ENCODE results near the gene FGD4. TPM values are rescaled to one million over a fixed set of nuclear protein-coding genes. Genes with fewer than 3 reads are reported as not detected.

The FGD4 gene
- total RNA-seq, 2 experiments from 2014 or later, result 0.61 to 0.76 TPM

DNA sequence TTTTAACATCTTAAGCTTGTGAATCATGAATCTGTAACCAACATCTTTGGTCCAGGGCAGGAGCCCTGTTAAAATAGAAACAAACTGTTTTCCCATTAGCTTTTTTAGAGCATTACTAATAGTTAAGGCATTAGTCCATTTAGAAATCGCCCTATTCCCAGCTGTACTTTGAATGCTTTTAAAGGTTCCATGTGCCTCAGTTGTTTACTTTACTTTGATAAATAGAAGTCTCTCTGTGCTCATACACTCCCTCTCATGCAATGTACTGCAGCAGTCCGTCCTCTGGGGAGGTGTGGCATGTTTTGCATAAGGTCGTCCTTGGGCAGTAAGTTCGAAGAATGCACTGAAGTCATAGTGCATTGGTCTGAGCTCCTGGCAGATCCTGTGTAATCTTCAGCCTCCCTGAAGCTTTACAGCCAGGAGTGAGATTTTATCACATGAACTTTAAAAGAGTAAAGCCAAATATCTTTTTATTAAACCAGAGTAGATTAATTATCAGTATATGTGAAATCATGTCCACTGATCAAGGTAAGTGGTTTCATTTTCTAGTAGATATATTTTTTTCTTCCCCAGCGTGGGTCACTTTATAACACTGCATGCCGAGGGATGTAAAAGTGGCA is 134.7 kb downstream of the FGD4 start:
- CTCF ChIA-PET, result no interaction called here
- Mint-ChIP-seq H3K9me3 (ENCODE audit: low read depth) (no peaks in the 10 kb centered on the region), H3K4me3 (no peak overlapping the region), H3K27me3 (peaks cover 25% of the 10 kb centered on the region), H3K4me1 (peaks cover 3% of the 10 kb centered on the region), H3K27ac (no peak overlapping the region), H3K36me3 (no peaks in the 10 kb centered on the region)
- ATAC-seq (no peak), DNase-seq (no peak)

DNA sequence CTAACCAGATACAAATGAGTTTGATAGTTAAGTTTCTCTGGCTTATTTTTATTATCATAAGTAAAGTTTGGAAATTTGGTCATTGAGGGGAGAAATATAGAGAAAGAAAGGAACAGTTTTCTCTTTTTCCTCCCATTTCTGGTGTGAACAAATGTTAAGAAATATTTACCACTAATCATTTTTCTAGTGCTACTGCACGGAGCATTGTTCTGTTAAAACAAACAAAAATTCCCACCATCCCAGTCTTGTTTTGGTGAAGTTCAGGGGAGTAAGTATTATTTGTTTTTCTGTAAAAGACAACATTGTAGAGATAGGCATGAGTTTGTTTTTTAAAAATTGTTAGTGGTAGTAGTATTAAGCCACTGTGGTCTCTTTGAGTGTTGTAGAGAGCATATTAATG is 135.3 kb downstream of the FGD4 start:
- H3K36me3 Mint-ChIP-seq, result no peaks in the 10 kb centered on the region
- H3K4me3 Mint-ChIP-seq, result no peak overlapping the region
- CTCF ChIA-PET, result no interaction called here
- DNase-seq (no peak), ATAC-seq (no peak)
- no peak overlapping the region for H3K27ac Mint-ChIP-seq
- no peaks in the 10 kb centered on the region for H3K9me3 Mint-ChIP-seq (ENCODE audit: low read depth)
- peaks cover 25% of the 10 kb centered on the region for H3K27me3 Mint-ChIP-seq
- H3K4me1 Mint-ChIP-seq, result peaks cover 3% of the 10 kb centered on the region

DNA sequence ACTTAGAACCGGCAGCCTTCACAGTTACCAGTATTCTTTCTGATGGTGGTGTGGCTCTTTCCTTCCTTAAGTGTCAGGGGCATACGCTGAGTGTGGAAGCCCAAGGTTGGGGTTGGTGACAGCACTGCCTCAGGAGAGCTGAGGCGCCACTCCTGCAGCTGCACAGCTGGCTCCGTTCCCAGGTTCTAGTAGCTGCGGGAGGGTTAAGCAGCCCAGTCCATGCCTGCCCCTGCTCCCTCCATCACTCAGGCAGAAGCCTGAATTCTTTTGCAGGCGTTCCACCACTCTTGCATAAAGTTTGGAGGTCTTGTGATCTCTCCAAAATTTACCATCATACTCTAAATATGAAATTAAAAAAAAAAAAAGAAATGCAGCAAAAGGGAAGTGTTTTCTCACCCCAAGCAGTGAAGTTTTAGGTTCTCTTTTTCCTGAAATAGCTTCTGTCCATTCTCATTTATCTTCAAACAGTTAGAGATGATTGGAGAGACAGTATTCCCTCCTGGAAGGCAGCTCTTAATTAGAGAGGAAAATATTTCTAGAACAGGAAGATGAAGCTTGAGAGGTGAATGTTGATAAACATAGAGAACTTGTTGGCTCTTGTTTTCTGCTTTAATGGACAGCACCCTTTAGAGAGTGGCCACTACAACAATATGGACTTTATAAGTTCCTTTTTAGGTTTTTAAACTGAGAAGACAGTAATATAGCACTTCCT is 136.1 kb downstream of the FGD4 start:
- ATAC-seq (no peak), DNase-seq (no peak)
- H3K9me3 Mint-ChIP-seq (ENCODE audit: low read depth), result no peaks in the 10 kb centered on the region
- H3K4me3 Mint-ChIP-seq, result no peak overlapping the region
- H3K4me1 Mint-ChIP-seq, result peaks cover 3% of the 10 kb centered on the region
- no peak overlapping the region for H3K27ac Mint-ChIP-seq
- H3K36me3 Mint-ChIP-seq, result no peaks in the 10 kb centered on the region
- CTCF ChIA-PET, result no interaction called here
- H3K27me3 Mint-ChIP-seq, result peaks cover 25% of the 10 kb centered on the region

DNA sequence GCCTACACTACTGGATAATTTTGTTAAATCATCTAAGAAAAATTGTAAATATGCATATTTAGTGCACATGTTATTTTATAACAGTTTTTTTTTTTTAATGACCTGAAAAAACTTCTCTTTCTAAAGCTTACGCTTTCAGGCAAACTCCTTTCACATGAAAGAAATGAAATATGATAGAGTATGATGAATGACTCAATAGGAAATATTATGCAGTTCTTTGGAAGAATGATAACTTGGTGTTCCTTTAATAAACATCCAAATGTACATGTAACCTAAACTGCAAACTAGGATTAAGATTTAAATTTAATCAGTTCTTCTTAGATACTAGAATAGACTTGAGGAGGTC is 136.6 kb downstream of the FGD4 start:
- CTCF ChIA-PET, result no interaction called here
- H3K27me3 Mint-ChIP-seq, result peaks cover 25% of the 10 kb centered on the region
- H3K27ac Mint-ChIP-seq, result no peak overlapping the region
- H3K36me3 Mint-ChIP-seq, result no peaks in the 10 kb centered on the region
- H3K4me1 Mint-ChIP-seq, result peaks cover 3% of the 10 kb centered on the region
- ATAC-seq, result no peak
- no peaks in the 10 kb centered on the region for H3K9me3 Mint-ChIP-seq (ENCODE audit: low read depth)
- no peak for DNase-seq
- H3K4me3 Mint-ChIP-seq, result no peak overlapping the region

DNA sequence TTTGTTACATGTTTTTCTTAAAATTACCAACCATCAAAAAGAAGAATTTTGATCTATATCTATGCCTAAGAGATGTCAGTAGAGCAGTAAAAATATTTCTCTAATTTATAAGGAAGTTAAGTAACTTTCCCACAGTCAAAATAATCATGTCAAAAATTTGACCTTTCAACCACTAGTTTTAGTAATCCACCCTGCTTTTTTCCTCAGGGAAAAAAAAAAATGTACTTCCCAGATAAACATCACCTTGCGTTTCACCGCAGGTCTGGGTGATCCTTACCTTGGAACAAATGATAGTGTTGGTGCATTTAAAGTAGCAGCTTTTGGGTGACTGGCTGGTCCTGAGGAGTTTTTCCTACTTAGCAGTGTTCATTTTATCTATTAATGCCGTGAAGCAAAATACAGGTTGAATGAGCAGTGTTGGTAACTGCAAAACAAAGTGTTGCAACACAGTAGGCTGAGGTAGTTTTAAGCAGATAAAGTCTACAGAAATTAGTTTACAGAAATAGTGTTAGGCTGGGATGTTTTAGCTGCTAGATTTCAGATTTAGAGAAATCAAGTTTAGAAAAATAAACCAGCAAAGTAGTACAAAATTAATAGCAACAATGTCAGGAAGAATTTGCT is 142.5 kb downstream of the FGD4 start:
- Mint-ChIP-seq H3K9me3 (ENCODE audit: low read depth) (no peaks in the 10 kb centered on the region), H3K4me3 (no peak overlapping the region), H3K4me1 (no peaks in the 10 kb centered on the region), H3K27ac (no peak overlapping the region), H3K27me3 (peaks cover 15% of the 10 kb centered on the region), H3K36me3 (no peaks in the 10 kb centered on the region)
- DNase-seq, result no peak
- CTCF ChIA-PET, result interaction anchor here (1.2 kb wide), 2 partner anchors 15 to 47 kb away, joined by 3 read pairs; no protein-coding TSS in a partner anchor
- no peak for ATAC-seq

DNA sequence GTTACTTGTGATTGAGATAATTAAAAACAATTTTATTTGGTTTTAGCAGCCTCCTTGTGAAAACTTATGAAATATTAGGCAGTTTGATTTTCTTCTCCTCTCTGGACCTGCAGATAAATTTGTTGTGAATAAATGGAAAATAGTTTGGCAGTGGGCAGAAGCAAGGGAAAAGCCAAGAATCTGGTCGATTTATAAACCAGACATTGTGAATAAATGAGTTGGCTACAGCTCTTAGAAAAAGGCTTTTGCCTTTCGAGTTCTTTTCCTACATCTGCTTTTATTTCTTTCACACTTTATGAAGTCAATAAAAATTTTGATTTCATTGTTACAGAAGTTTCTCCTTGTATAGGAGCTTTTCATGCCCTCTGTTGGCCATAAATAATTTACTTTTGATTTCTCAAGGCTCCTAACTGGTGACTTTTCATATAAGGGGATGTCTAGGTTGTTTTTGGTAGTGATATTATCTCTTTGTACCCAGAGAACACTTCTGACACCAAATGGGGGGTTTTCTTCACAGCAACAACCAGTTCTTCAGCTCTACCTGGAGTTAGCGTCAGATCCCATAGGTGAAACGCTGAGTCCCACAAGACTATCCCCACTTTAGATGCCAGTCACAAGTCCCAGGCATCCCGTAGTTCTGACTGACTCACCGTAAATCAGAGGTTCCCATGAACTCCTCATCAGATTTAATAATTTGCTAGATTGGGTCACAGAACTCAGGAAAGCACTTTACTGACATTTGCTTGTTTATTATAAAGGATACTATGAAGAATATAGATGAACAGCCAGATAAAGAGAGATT is 143.3 kb downstream of the FGD4 start:
- H3K27ac Mint-ChIP-seq, result no peak overlapping the region
- DNase-seq (no peak), ATAC-seq (no peak)
- H3K36me3 Mint-ChIP-seq, result no peaks in the 10 kb centered on the region
- no peak overlapping the region for H3K4me3 Mint-ChIP-seq
- CTCF ChIA-PET, result interaction anchor here (1.2 kb wide), 2 partner anchors 16 to 48 kb away, joined by 3 read pairs; no protein-coding TSS in a partner anchor
- no peaks in the 10 kb centered on the region for H3K4me1 Mint-ChIP-seq
- H3K9me3 Mint-ChIP-seq (ENCODE audit: low read depth), result no peaks in the 10 kb centered on the region
- H3K27me3 Mint-ChIP-seq, result peaks cover 10% of the 10 kb centered on the region

DNA sequence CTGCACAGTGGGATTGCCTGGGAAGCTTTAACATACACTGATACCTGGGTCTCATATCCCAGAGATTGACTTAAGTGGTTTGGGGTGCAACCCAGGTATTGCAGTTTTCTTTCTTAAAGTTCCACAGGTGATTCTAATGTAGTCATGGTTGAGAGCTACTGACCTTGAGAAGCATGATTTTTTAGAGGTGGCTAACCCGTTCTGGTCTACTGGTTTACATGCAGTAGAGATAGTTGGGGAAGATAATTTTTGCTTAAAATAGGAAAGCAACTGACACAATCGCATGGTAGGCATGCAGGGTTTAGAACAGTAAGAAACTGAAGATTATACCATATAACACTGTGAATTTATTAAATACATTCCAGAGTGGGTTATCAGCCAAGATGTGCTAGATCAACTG is 145.5 kb downstream of the FGD4 start:
- CTCF ChIA-PET, result interaction anchor here (1.6 kb wide), 1 partner anchor 212 kb away, joined by 3 read pairs; no protein-coding TSS in a partner anchor
- ATAC-seq, result no peak

DNA sequence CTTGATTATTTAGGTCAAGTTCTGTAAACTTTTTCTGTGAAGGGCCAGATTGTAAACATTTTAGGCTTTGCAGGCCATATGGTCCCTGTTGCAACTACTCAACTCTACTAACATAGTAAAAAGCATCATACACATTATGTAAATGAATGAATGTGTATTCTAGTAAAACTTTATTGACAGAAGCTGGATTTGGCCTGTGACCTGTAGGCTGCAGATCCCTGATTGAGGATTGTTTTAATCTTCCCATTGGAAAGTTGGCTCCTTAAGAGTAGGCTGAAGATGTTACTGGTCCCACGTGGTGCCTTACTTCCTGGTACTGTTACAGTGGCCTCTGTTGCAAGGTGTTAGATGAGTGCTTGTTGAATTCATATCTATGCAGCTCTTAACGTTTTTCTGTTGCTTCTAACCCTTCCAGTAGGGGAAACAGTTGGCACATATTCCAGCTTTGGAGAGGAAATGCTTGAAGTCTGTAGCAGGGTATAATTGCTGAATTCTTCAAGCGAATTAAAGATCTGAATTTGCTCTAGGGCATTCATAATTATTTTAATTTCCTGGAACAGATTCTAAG is 146.1 kb downstream of the FGD4 start:
- ATAC-seq, result no peak
- Mint-ChIP-seq H3K4me1 (no peaks in the 10 kb centered on the region), H3K27me3 (peaks cover 7% of the 10 kb centered on the region), H3K4me3 (no peak overlapping the region), H3K36me3 (no peaks in the 10 kb centered on the region), H3K9me3 (ENCODE audit: low read depth) (no peaks in the 10 kb centered on the region), H3K27ac (no peak overlapping the region)
- no peak for DNase-seq
- CTCF ChIA-PET, result interaction anchor here (1.6 kb wide), 1 partner anchor 211 kb away, joined by 3 read pairs; no protein-coding TSS in a partner anchor

More for the DNA sequence above, 145.5 kb downstream of the FGD4 start:
- no peaks in the 10 kb centered on the region for H3K36me3 Mint-ChIP-seq
- H3K4me3 Mint-ChIP-seq, result no peak overlapping the region
- no peak for DNase-seq
- H3K27ac Mint-ChIP-seq, result no peak overlapping the region
- H3K27me3 Mint-ChIP-seq, result peaks cover 7% of the 10 kb centered on the region
- no peaks in the 10 kb centered on the region for H3K9me3 Mint-ChIP-seq (ENCODE audit: low read depth)
- H3K4me1 Mint-ChIP-seq, result no peaks in the 10 kb centered on the region

DNA sequence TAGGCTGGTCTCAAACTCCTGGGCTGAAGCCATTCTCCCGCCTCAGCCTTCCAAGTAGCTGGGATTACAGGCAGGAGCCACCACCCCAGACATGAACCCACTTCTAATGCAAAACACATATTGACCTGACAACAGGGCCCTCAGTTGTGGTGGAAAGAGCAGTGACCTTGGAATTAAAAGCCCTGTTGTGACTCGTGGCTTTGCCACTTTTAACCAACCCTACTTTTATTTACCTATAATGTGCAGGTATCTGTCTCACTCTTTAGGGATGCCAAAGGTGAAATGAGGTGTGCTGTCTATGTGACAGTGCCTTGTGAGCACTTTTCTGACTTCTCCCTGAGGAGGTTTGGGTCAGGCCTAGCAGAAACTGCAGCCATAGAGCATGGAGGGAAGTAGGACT is 146.9 kb downstream of the FGD4 start:
- ATAC-seq (no peak), DNase-seq (no peak)
- Mint-ChIP-seq H3K36me3 (no peaks in the 10 kb centered on the region), H3K4me1 (no peaks in the 10 kb centered on the region), H3K9me3 (ENCODE audit: low read depth) (no peaks in the 10 kb centered on the region), H3K4me3 (no peak overlapping the region), H3K27ac (no peak overlapping the region), H3K27me3 (peaks cover 7% of the 10 kb centered on the region)
- CTCF ChIA-PET, result no interaction called here

DNA sequence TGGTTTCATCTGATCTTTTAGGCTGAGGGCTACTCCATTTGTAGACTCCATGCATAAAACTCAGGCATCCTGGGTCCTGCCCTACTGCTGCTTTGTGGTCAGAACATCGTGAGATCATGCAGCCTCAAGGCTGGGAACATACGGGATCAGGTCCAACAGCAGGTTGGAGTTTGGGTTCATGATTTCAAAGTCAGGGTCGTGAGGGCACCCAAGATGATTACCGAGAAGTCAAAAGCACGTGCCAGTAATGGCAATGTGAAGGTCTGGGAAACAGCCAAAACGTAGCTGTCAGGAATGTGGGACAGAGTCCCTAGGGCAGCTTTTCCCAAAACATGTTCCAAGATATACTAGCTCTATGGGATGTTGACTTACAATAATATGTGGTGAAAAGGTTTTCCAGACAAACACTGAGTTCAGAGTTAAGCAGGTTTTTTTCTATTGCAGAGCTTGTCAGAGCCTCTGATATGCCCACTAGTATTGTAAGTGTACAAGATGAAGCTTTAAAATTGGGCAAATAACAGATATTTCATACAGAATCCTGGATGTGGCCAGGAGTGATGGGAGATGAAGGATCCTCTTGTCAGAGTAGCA is 149.4 kb downstream of the FGD4 start:
- CTCF ChIA-PET, result no interaction called here
- no peak overlapping the region for H3K27ac Mint-ChIP-seq
- H3K9me3 Mint-ChIP-seq (ENCODE audit: low read depth), result no peaks in the 10 kb centered on the region
- H3K4me3 Mint-ChIP-seq, result no peak overlapping the region
- H3K36me3 Mint-ChIP-seq, result no peaks in the 10 kb centered on the region
- no peak for DNase-seq
- no peaks in the 10 kb centered on the region for H3K27me3 Mint-ChIP-seq
- H3K4me1 Mint-ChIP-seq, result no peaks in the 10 kb centered on the region
- no peak for ATAC-seq

DNA sequence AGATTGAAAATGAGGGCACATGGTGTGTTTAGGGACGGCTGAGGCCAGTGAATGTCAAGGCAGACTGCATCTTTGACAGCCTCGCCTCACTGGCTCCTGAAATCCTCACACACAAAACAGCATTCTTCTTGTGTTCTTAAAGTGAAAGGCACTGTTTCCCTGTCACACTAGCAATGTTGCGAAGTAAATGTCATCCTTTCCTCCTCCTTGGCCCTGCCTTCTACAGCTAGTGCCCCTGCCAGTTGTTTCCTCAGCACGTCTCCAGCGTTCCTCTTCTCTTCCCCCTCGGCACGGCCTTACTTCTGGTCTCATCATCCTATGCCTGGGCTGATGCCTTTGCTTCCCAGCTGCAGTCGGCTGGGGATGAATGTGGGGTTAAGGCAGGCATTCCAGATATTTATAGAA is 150.3 kb downstream of the FGD4 start:
- DNase-seq (no peak), ATAC-seq (no peak)
- H3K27me3 Mint-ChIP-seq, result no peaks in the 10 kb centered on the region
- H3K27ac Mint-ChIP-seq, result no peak overlapping the region
- H3K4me1 Mint-ChIP-seq, result no peaks in the 10 kb centered on the region
- H3K36me3 Mint-ChIP-seq, result no peaks in the 10 kb centered on the region
- H3K4me3 Mint-ChIP-seq, result no peak overlapping the region
- H3K9me3 Mint-ChIP-seq (ENCODE audit: low read depth), result no peaks in the 10 kb centered on the region
- CTCF ChIA-PET, result no interaction called here

DNA sequence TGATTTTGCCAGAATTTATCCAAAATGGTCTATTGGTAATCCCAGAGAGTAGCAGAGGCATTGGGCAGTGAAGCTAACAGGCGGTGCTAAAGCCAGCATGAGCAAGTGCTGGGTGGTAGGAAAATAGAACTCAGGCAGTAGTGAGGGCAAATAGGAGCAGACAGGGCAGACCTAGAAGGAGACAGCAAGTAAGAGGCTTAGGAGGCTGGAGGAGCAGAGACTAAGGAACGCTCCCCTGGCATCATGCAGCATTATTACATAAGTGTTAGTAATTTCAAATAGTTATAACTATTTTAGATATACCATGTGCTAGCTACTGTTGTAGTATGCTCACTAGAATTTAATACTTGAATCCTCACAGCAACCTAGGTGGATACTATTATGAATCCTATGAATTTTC is 151.7 kb downstream of the FGD4 start:
- H3K36me3 Mint-ChIP-seq, result no peaks in the 10 kb centered on the region
- DNase-seq (no peak), ATAC-seq (no peak)
- H3K27ac Mint-ChIP-seq, result no peak overlapping the region
- no peaks in the 10 kb centered on the region for H3K4me1 Mint-ChIP-seq
- H3K27me3 Mint-ChIP-seq, result peaks cover 5% of the 10 kb centered on the region
- CTCF ChIA-PET, result no interaction called here
- H3K4me3 Mint-ChIP-seq, result no peak overlapping the region
- no peaks in the 10 kb centered on the region for H3K9me3 Mint-ChIP-seq (ENCODE audit: low read depth)

DNA sequence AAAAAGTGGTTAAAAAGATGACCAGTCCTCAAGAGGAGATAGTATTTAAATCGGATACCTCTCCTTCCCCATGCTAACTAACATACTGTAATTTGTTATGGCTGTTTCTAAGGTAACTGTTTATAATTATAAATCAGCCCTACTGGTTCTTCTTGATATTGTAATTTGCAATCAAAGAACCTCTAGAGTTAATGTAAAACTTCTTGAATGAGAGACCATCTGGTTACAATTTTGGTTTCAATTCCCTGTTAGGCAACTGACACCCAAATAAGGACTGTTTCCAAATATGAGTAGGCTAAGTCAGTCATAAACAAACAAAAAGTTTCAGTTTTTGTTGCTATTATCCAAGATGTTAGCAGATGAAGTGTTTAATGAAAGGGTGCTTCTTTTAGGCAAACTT is 159.5 kb downstream of the FGD4 start:
- Mint-ChIP-seq H3K4me1 (peaks cover 21% of the 10 kb centered on the region), H3K27me3 (peaks cover 5% of the 10 kb centered on the region), H3K9me3 (ENCODE audit: low read depth) (no peaks in the 10 kb centered on the region), H3K36me3 (peaks cover 2% of the 10 kb centered on the region), H3K27ac (no peak overlapping the region), H3K4me3 (no peak overlapping the region)
- DNase-seq, result no peak
- ATAC-seq, result peak; percentile 85
- CTCF ChIA-PET, result no interaction called here
